ENCODE measurements around the gene FAR2. TPM values are rescaled to one million over a fixed set of nuclear protein-coding genes. Genes with fewer than 3 reads are reported as not detected.
"Not testable (repeated sequence)": the region's sequence is repeated elsewhere in the genome, so short reads cannot be mapped to it uniquely, and the experiment has no call there.

Gene FAR2
- total RNA-seq, 1 experiment from 2014 or later = 11.0 TPM

DNA sequence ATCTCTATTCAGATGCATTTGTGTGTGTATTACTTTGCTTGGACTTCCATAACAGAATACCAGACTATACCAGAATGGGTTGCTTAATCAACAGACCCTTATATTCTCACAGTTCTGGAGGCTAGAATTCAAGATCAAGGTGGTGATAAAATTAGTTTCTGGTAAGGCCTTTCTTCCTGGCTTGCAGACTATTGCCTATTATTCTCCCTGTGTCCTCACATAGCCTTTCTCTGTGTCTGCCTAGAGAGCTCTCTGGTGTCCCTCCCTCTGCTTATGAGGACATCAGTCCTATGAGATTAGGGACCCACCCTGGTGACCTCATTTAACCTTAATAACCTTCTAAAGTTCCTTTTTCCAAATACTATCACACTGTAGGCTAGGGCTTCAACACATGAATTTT lies 106.0 kb downstream of the FAR2 start:
- no peak overlapping the region for H3K4me2 ChIP-seq
- ChIA-PET CTCF (no interaction called here), POLR2A (ENCODE audit: unreplicated experiment) (no interaction called here)
- H3K27ac ChIP-seq = no peak overlapping the region
- no peaks in the 10 kb centered on the region for H3K9me3 ChIP-seq (ENCODE audit: insufficient read depth, low read depth)
- no peak overlapping the region for H3K4me3 ChIP-seq
- DNase-seq = no peak
- BruUV-seq (replicated peaks) = no TSS peak
- no peaks in the 10 kb centered on the region for H3K36me3 ChIP-seq (ENCODE audit: low read depth)
- no peaks in the 10 kb centered on the region for H3F3A ChIP-seq (ENCODE audit: insufficient read depth, low read depth)
- no peaks in the 10 kb centered on the region for H3K27me3 ChIP-seq (ENCODE audit: insufficient read depth, low read depth)
- no peak overlapping the region for H2AFZ ChIP-seq
- H4K20me1 ChIP-seq (ENCODE audit: insufficient read depth) = no peaks in the 10 kb centered on the region
- TF ChIP-seq, protein P1, sequence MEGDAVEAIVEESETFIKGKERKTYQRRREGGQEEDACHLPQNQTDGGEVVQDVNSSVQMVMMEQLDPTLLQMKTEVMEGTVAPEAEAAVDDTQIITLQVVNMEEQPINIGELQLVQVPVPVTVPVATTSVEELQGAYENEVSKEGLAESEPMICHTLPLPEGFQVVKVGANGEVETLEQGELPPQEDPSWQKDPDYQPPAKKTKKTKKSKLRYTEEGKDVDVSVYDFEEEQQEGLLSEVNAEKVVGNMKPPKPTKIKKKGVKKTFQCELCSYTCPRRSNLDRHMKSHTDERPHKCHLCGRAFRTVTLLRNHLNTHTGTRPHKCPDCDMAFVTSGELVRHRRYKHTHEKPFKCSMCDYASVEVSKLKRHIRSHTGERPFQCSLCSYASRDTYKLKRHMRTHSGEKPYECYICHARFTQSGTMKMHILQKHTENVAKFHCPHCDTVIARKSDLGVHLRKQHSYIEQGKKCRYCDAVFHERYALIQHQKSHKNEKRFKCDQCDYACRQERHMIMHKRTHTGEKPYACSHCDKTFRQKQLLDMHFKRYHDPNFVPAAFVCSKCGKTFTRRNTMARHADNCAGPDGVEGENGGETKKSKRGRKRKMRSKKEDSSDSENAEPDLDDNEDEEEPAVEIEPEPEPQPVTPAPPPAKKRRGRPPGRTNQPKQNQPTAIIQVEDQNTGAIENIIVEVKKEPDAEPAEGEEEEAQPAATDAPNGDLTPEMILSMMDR (conservative IDR thresholded peaks at IDR 0.05) = no peak
- no peak for TF ChIP-seq EZH2 (IDR thresholded peaks at IDR 0.05; ENCODE audit: low read depth)
- H3K79me2 ChIP-seq (ENCODE audit: low read depth) = no peaks in the 10 kb centered on the region
- H3K4me1 ChIP-seq (replicated peaks; ENCODE audit: insufficient read depth) = no peaks in the 10 kb centered on the region
- H3K9me2 ChIP-seq (ENCODE audit: insufficient read depth) = no peaks in the 10 kb centered on the region
- intact Hi-C loops (cut with micrococcal nuclease; ENCODE audit: unreplicated experiment) = no loop called here

DNA sequence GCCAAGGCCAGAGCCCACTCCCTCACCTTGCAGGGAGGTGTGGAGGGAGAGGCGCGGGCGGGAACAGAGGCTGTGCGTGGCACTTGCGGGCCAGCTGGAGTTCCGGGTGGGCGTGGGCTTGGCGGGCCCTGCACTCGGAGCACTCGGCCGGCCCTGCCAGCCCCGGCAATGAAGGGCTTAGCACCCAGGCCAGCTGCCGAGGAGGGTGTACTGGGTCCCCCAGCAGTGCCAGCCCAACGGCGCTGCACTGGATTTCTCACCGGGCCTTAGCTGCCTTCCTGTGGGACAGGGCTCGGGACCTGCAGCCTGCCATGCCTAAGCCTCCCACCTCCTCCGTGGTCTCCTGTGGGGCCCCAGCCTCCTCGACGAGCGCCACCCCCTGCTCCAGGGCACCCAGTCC lies 107.5 kb downstream of the FAR2 start:
- TF ChIP-seq EZH2 (IDR thresholded peaks at IDR 0.05; ENCODE audit: low read depth) = no peak
- TF ChIP-seq, protein P1 (conservative IDR thresholded peaks at IDR 0.05) = no peak
- no peak for DNase-seq
- H3K4me3 ChIP-seq = no peak overlapping the region
- H3K9me2 ChIP-seq (ENCODE audit: insufficient read depth) = no peaks in the 10 kb centered on the region
- no peak overlapping the region for H2AFZ ChIP-seq
- H3K4me1 ChIP-seq (replicated peaks; ENCODE audit: insufficient read depth) = no peaks in the 10 kb centered on the region
- POLR2A ChIA-PET (ENCODE audit: unreplicated experiment) = no interaction called here
- intact Hi-C loops (cut with micrococcal nuclease; ENCODE audit: unreplicated experiment) = no loop called here
- H3K27me3 ChIP-seq (ENCODE audit: insufficient read depth, low read depth) = no peaks in the 10 kb centered on the region
- no TSS peak for BruUV-seq (replicated peaks)
- no peaks in the 10 kb centered on the region for H4K20me1 ChIP-seq (ENCODE audit: insufficient read depth)
- H3K9me3 ChIP-seq (ENCODE audit: insufficient read depth, low read depth) = no peaks in the 10 kb centered on the region
- H3F3A ChIP-seq (ENCODE audit: insufficient read depth, low read depth) = no peaks in the 10 kb centered on the region
- CTCF ChIA-PET = no interaction called here
- H3K79me2 ChIP-seq (ENCODE audit: low read depth) = no peaks in the 10 kb centered on the region
- H3K36me3 ChIP-seq (ENCODE audit: low read depth) = no peaks in the 10 kb centered on the region
- H3K27ac ChIP-seq = no peak overlapping the region
- no peak overlapping the region for H3K4me2 ChIP-seq

DNA sequence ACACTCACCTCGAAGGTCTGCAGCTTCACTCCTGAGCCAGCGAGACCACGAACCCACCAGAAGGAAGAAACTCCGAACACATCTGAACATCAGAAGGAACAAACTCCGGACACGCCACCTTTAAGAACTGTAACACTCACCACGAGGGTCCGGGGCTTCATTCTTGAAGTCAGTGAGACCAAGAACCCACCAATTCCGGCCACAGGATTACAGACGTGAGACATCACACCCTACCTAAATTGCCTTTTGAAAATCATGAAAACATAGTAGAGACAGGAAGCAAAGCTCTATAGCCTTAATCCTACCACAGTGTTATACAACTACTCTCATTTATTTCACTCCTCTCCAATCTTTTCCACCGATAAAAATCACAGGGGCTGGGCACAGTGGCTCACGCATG lies 108.6 kb downstream of the FAR2 start:
- H3K27ac ChIP-seq; H3K9me2 ChIP-seq (ENCODE audit: insufficient read depth); BruUV-seq (replicated peaks); POLR2A ChIA-PET (ENCODE audit: unreplicated experiment); CTCF ChIA-PET; H3K4me1 ChIP-seq (replicated peaks; ENCODE audit: insufficient read depth); DNase-seq; H3K4me3 ChIP-seq; H3K9me3 ChIP-seq (ENCODE audit: insufficient read depth, low read depth); H4K20me1 ChIP-seq (ENCODE audit: insufficient read depth); H2AFZ ChIP-seq; H3K4me2 ChIP-seq; intact Hi-C loops (cut with micrococcal nuclease; ENCODE audit: unreplicated experiment); H3F3A ChIP-seq (ENCODE audit: insufficient read depth, low read depth); H3K36me3 ChIP-seq (ENCODE audit: low read depth); H3K27me3 ChIP-seq (ENCODE audit: insufficient read depth, low read depth); H3K79me2 ChIP-seq (ENCODE audit: low read depth): not testable (repeated sequence)

GRCh38 chr12:29264424-29264823 lies 115.3 kb downstream of the FAR2 start:
- Histone ChIP-seq H3K4me3 (no peak overlapping the region), H3K27me3 (ENCODE audit: insufficient read depth, low read depth) (no peaks in the 10 kb centered on the region), H3K4me1 (replicated peaks; ENCODE audit: insufficient read depth) (no peaks in the 10 kb centered on the region), H3K4me2 (no peak overlapping the region), H3K79me2 (ENCODE audit: low read depth) (no peaks in the 10 kb centered on the region), H3K27ac (no peak overlapping the region), H3K36me3 (ENCODE audit: low read depth) (no peaks in the 10 kb centered on the region), H4K20me1 (ENCODE audit: insufficient read depth) (no peaks in the 10 kb centered on the region), H3F3A (ENCODE audit: insufficient read depth, low read depth) (no peaks in the 10 kb centered on the region), H3K9me3 (ENCODE audit: insufficient read depth, low read depth) (0 out of 2 replicates have a peak, but pooled peaks cover 3% of the 10 kb centered on the region), H2AFZ (no peak overlapping the region), H3K9me2 (ENCODE audit: insufficient read depth) (no peaks in the 10 kb centered on the region)
- CTCF ChIA-PET = no interaction called here
- DNase-seq = no peak
- intact Hi-C loops (cut with micrococcal nuclease; ENCODE audit: unreplicated experiment) = loop anchor here (10.0 kb wide), 1 partner anchor 890 kb away; no protein-coding TSS in a partner anchor
- POLR2A ChIA-PET (ENCODE audit: unreplicated experiment) = no interaction called here
- no TSS peak for BruUV-seq (replicated peaks)
- TF ChIP-seq, protein P1 (conservative IDR thresholded peaks at IDR 0.05) = no peak
- TF ChIP-seq EZH2 (IDR thresholded peaks at IDR 0.05; ENCODE audit: low read depth) = no peak
